ENCODE data around the gene SCCPDH.
"Not testable (repeated sequence)": the region's sequence is repeated elsewhere in the genome, so short reads cannot be mapped to it uniquely, and the experiment has no call there.

The SCCPDH gene

GRCh38 chr1:246708166-246708565 is 16.0 kb upstream of the SCCPDH start:
- DNase-seq (ENCODE audit: low spot score), result no peak

DNA sequence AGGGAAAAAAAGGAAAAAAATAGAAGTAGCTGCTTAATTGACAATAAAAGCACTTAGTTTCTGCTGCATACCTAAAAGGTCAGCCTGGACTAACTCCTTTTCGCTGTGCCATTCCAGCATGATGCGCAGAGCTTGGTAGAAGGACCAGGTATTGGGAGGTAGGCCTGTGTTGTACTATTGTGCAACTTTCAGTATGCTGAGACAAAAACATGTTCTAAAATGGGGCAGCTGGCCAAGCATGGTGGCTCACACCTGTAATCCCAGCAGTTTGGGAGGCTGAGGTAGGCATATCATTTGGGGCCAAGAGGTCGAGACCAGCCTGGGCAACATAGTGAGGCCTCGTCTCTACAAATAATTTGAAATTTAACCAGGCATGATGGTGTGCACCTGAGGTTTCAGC is 15.0 kb upstream of the SCCPDH start:
- no peak for DNase-seq (ENCODE audit: low spot score)

DNA sequence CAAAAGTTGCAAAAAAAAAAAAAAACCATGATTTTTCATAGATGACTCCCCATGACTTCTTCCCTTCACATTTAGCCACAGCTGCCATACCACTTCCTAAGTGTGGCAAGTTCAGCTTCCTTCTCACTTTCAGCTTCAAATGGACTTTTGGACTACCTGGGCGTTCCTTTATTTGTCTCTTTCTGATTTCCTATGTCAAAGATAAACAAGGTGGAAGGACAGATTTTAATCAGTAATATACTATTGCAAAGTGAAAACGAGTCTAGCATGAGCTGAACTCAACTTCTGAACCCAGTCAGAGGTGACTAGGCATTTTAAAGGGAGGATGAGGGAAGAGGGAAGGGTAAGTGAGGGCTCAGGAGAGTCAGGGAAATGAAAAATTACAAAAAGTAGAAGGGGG is 14.4 kb upstream of the SCCPDH start:
- no peak for DNase-seq (ENCODE audit: low spot score)

GRCh38 chr1:246711548-246712003 is 12.6 kb upstream of the SCCPDH start:
- DNase-seq (ENCODE audit: low spot score), result no peak

DNA sequence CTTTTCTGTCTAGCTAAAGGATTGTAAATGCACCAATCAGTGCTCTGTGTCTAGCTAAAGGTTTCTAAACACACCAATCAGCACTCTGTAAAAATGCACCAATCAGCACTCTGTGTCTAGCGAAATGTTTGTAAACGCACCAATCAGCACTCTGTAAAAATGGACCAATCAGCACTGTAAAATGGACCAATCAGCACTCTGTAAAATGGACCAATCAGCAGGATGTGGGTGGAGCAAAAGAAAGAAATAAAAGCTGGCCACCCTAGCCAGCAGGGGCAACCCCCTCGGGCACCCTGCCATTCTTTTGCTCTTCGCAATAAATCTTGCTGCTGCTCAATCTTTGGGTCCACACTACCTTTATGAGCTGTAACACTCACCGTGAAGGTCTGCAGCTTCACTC is 11.8 kb upstream of the SCCPDH start:
- DNase-seq (ENCODE audit: low spot score), result not testable (repeated sequence)

- not testable (repeated sequence) for DNase-seq (ENCODE audit: low spot score)
These were observed 4.8 kb upstream of the SCCPDH start for GRCh38 chr1:246719361-246719760.

GRCh38 chr1:246720814-246721213 is 3.4 kb upstream of the SCCPDH start:
- DNase-seq (ENCODE audit: low spot score), result not testable (repeated sequence)

DNA sequence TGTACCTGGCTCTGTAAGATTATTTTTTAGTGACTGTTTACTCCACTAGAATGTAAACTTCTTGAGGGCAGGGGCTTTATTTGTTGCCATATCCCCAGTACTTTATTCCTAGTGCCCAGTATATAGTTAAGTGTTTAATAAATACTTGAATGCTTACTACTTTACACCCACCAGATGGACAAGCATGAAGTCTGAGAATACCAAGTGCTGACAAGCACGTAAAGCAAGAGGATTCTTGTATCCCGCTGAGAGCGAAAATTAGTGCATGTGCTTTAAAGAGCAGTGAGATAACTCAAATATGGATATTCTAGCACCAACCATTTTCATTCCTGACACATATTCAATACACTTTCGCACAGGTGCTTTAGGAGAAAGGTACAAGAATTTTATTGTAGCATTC is 1.5 kb upstream of the SCCPDH start:
- DNase-seq (ENCODE audit: low spot score), result no peak

DNA sequence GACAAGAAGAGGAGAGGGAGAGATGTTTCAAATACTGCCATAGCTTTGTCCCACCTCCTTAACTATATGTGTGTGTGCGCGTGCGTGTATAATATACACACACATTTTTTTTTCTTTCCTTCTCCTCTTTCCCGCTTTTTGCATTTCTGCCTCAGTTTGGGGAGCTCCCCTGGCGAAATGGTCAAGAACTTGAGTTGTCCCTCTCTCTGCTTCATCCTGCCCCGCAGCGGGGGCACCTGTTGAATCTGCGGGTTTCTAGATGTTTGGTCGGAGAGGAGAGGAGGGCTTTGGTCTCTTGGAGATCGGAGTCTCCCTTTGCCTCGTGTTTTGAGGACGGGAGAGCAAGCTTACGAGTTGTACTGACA is 504 bp downstream of the SCCPDH start:
- DNase-seq (ENCODE audit: low spot score), result no peak

GRCh38 chr1:246725191-246725590 is 982 bp downstream of the SCCPDH start:
- no peak for DNase-seq (ENCODE audit: low spot score)

- DNase-seq (ENCODE audit: low spot score), result no peak
These were observed 2.1 kb downstream of the SCCPDH start for GRCh38 chr1:246726255-246726679.

DNA sequence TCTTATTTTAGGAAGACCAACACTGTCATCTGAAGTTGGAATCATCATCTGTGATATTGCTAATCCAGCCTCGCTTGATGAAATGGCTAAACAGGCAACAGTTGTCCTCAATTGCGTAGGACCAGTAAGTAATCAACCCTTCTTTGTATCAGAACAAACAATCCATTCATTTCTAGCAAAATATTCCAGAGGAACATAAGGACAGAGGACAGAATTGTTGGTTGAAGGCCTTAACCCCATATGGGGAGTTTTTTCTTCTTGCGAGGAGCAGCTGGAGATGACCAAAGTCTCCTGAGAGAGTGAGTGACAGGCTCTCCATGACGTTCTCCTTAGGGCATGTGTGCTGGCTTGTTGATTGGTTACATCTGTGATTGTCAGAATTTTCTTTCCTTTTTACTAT is 2.7 kb downstream of the SCCPDH start:
- no peak for DNase-seq (ENCODE audit: low spot score)

GRCh38 chr1:246727594-246727993 is 3.4 kb downstream of the SCCPDH start:
- DNase-seq (ENCODE audit: low spot score), result no peak

DNA sequence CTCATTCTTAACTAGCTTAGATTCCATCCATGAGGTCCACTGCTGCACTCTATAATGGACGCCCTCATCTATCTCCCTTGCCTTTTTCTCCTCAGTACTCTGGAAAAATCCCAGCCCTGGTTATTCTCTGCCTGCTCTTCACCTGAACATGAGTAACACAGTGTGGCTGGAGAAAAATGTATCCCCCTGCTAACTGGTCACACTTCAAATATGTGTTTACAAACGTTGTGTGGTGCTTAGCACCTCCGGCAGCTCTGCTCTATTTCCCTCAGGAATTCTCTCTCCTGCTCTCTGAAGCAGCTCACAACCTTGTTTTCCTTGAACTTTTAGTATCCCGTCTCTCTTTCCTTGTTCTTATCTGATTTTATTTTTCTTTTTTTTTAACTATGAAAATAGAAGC is 4.1 kb downstream of the SCCPDH start:
- DNase-seq (ENCODE audit: low spot score), result no peak

- not testable (repeated sequence) for DNase-seq (ENCODE audit: low spot score)
These were observed 4.8 kb downstream of the SCCPDH start for GRCh38 chr1:246729040-246729439.

GRCh38 chr1:246730839-246731238 is 6.6 kb downstream of the SCCPDH start:
- no peak for DNase-seq (ENCODE audit: low spot score)

GRCh38 chr1:246731873-246732272 is 7.7 kb downstream of the SCCPDH start:
- DNase-seq (ENCODE audit: low spot score), result not testable (repeated sequence)

DNA sequence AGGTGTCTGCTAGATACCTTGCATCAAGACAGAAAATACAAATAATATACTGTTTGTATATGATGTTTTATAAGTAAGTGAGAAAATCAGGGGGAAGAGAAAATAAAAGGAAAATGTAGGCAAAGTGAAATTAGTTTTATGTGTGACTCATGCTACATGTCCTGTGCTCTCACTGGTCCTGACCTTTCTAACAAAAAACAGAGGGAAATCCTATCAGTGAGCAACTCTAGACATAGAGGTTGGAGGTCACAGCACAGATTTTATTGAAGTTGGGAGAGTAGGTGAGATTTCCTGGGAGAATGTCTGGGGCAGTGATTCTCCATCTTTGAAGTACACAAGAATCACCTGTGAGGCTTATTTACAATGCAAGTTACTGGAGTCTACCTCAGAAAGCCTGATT is 9.5 kb downstream of the SCCPDH start:
- no peak for DNase-seq (ENCODE audit: low spot score)

DNA sequence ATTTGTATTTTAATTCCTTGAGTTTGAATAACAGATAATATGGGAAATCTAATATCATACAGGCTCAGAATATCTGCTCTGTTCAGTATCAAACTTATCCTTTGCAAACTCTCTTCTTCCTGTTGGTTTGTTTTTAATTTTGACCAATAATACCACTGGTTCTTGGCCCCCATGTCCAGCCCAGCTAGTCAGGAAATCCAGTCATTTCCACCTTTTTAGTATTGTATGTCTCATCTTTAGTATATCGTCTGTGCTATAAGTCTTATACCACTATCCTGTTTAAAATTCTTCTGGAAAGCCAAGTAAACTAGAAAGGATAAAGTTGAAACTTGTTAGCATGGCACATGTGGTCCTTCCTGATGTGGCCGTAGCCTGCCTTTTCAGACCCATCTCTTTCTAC is 10.7 kb downstream of the SCCPDH start:
- no peak for DNase-seq (ENCODE audit: low spot score)

GRCh38 chr1:246735735-246736134 is 11.5 kb downstream of the SCCPDH start:
- DNase-seq (ENCODE audit: low spot score), result no peak

DNA sequence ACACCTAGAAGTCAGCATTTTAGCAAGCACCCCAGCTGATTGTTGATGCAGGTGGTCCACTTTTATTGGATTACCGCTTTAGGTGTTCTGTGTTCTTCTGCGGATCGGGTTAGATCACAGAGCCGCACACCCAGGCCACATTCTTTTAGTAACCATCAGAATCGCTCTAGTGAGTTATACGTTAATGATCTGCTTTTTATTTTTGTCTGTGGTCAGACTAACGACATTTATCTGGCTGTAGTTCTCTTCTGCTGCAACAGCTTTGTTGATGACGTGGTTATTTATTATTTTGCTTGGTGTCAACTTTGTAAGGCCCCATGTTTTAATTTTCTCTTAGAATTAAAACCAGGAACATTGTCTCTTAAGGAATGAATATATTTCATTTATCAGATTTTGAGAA is 18.2 kb downstream of the SCCPDH start:
- DNase-seq (ENCODE audit: low spot score), result no peak

- not testable (repeated sequence) for DNase-seq (ENCODE audit: low spot score)
These were observed 21.9 kb downstream of the SCCPDH start for GRCh38 chr1:246746155-246746554.

DNA sequence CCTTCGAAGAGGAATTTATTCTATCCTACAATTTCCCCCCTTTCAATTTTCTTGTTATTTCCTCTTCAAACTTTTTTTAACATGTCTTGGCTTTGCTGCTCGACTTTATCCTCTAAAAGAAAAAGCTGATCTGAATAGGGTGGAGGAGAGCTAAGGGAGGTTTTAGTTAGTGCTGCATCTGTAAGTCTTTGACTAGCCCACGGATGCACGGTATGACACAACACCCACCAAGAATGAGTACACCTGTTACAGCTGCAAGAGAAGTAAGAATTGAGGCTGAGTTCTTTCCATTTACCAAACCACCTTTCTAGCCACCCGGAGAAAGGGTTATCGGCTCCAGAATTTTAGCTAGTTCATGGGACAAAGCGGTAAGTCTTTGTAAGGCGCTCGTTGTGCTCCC is 23.8 kb downstream of the SCCPDH start:
- no peak for DNase-seq (ENCODE audit: low spot score)

DNA sequence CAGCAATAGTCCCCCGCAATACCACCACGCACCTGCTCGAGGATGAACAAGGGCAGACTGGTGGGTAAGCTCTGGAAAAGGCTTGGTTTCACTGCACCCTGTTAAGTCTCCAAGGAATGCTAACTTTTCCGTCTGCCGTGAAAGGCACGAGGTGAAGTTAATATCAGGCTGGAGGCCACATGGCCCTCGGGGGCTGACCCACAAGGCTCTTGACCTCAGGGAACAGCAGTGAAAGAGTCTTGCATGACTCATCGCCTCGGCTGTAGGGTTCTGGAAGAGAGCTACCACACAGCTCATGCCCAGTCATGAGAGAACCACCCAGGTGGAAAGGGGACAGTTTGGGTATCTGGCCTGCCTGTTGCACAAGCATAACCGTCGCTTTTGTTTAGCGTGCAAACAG is 24.7 kb downstream of the SCCPDH start:
- DNase-seq (ENCODE audit: low spot score), result no peak

- DNase-seq (ENCODE audit: low spot score), result no peak
These were observed 26.5 kb downstream of the SCCPDH start for GRCh38 chr1:246750752-246751151.
